CD14-positive monocyte (primary cell): ENCODE measurements around the gene PARVB. TPM values are rescaled to one million over a fixed set of nuclear protein-coding genes. Genes with fewer than 3 reads are reported as not detected.

Experiments used
- DNase-seq, 3 donors: peaks; one replicate each; pipeline ENCODE4 v3.0.0-alpha.2; 2011 to 2022
- H2AFZ ChIP-seq: 2 replicates; pipeline ENCODE4 v1.6.0; 2012; ENCODE audit warnings: mild to moderate bottlenecking, low read depth, low read length, inconsistent platforms; ENCODE audit not compliant: insufficient read depth, poor library complexity, severe bottlenecking
- H3K27ac ChIP-seq, 2 donors: 1 replicate in 1 of 2; 2 replicates in 1 of 2; pipeline ENCODE4 v1.5.1; 2012 to 2013; ENCODE audit warnings: low read length in 2 of 2, control low read depth in 1 of 2, inconsistent platforms in 1 of 2, low read depth in 1 of 2, mild to moderate bottlenecking in 1 of 2
- H3K27me3 ChIP-seq, 2 donors: one replicate each; pipeline versions ENCODE4 v1.6.0 to v1.6.1; 2011 to 2013; ENCODE audit warnings: low read length in 2 of 2; ENCODE audit not compliant: control insufficient read depth in 2 of 2, insufficient read depth in 2 of 2
- H3K36me3 ChIP-seq, 2 donors: replicated peaks in 1 of 2; 1 replicate in 1 of 2; 2 replicates in 1 of 2; pipeline versions ENCODE4 v1.5.1 to v1.6.1; 2012 to 2013; ENCODE audit warnings: low read length in 2 of 2, control low read depth in 1 of 2, inconsistent platforms in 1 of 2, mild to moderate bottlenecking in 1 of 2; ENCODE audit not compliant: insufficient read depth in 2 of 2, control insufficient read depth in 1 of 2
- H3K4me1 ChIP-seq, 2 donors: 1 replicate in 1 of 2; 2 replicates in 1 of 2; pipeline versions ENCODE4 v1.5.1 to v1.6.1; 2012 to 2013; ENCODE audit warnings: low read length in 2 of 2, control low read depth in 1 of 2, inconsistent platforms in 1 of 2, mild to moderate bottlenecking in 1 of 2, moderate library complexity in 1 of 2; ENCODE audit not compliant: insufficient read depth in 2 of 2, control insufficient read depth in 1 of 2
- H3K4me2 ChIP-seq: replicated peaks from 2 replicates; pipeline ENCODE3; 2012; ENCODE audit warnings: low read length, moderate library complexity, mild to moderate bottlenecking; ENCODE audit not compliant: poor library complexity, severe bottlenecking; ENCODE audit errors: extremely low read depth
- H3K4me3 ChIP-seq, 3 experiments: fragments of 200-600 bp in 1 of 3; sonication (generic) in 1 of 3; replicated peaks in 1 of 3; 1 replicate in 2 of 3; 2 replicates in 1 of 3; pipeline ENCODE4 v1.5.1; 2011 to 2013; ENCODE audit warnings: low read length in 3 of 3, mild to moderate bottlenecking in 3 of 3, control low read depth in 2 of 3, low read depth in 2 of 3, inconsistent platforms in 1 of 3, moderate library complexity in 1 of 3
- H3K79me2 ChIP-seq: 2 replicates; pipeline ENCODE4 v1.6.0; 2012; ENCODE audit warnings: mild to moderate bottlenecking, control low read depth, inconsistent platforms, low read length, moderate library complexity; ENCODE audit not compliant: insufficient read depth
- H3K9ac ChIP-seq: 2 replicates; pipeline ENCODE4 v1.6.0; 2017; ENCODE audit warnings: low read length, mild to moderate bottlenecking; ENCODE audit not compliant: insufficient read depth, poor library complexity, severe bottlenecking
- H3K9me3 ChIP-seq, 2 donors: replicated peaks in 1 of 2; 1 replicate in 1 of 2; 2 replicates in 1 of 2; pipeline versions ENCODE4 v1.5.1 to v1.6.1; 2012 to 2013; ENCODE audit warnings: low read length in 2 of 2, control low read depth in 1 of 2; ENCODE audit not compliant: control insufficient read depth in 1 of 2, insufficient read depth in 1 of 2
- H4K20me1 ChIP-seq: 2 replicates; pipeline ENCODE4 v1.6.0; 2012; ENCODE audit warnings: mild to moderate bottlenecking, low read length, control low read depth, moderate library complexity; ENCODE audit not compliant: insufficient read depth
- H3K27ac Mint-ChIP-seq, 7 donors: one replicate each; pipeline ENCODE4 v1.8.0; 2020; ENCODE audit warnings: mild to moderate bottlenecking in 7 of 7, mixed read lengths in 7 of 7, moderate library complexity in 6 of 7, inconsistent platforms in 2 of 7
- H3K27me3 Mint-ChIP-seq, 3 donors: one replicate each; pipeline ENCODE4 v1.8.0; 2021 to 2022; ENCODE audit warnings: low read depth in 3 of 3, mild to moderate bottlenecking in 3 of 3, mixed read lengths in 3 of 3, moderate library complexity in 3 of 3, inconsistent platforms in 1 of 3
- H3K36me3 Mint-ChIP-seq, 2 donors: one replicate each; pipeline ENCODE4 v1.8.0; 2020; ENCODE audit warnings: mixed read lengths in 2 of 2, inconsistent platforms in 1 of 2, mild to moderate bottlenecking in 1 of 2
- H3K4me1 Mint-ChIP-seq: one replicate; pipeline ENCODE4 v1.8.0; 2020; ENCODE audit warnings: mild to moderate bottlenecking, mixed read lengths
- H3K4me3 Mint-ChIP-seq, 2 donors: one replicate each; pipeline ENCODE4 v1.8.0; 2020; ENCODE audit warnings: mild to moderate bottlenecking in 2 of 2, mixed read lengths in 2 of 2, moderate library complexity in 1 of 2
- H3K9me3 Mint-ChIP-seq, 7 donors: one replicate each; pipeline ENCODE4 v1.8.0; 2020 to 2022; ENCODE audit warnings: mixed read lengths in 7 of 7, mild to moderate bottlenecking in 6 of 7, moderate library complexity in 6 of 7, inconsistent platforms in 2 of 7
- WGBS: methylation state at CpG from one replicate; pipeline ENCODE4 v1.1.5; 2013; ENCODE audit warnings: missing lambda C conversion rate; ENCODE audit not compliant: insufficient coverage; 5-methylcytosine and 5-hydroxymethylcytosine counted together
- intact Hi-C, 2 donors: fragments of 100-400 bp; cut with micrococcal nuclease; formaldehyde crosslinking; loops; one replicate each; pipeline versions ENCODE4 v1.15.0 to v1.15.1; 2023
- polyA plus RNA-seq, 3 donors: library from polyadenylated mRNA; depleted of rRNA in 1 of 3; unstranded in 2 of 3; stranded (reverse) in 1 of 3; fragments of 300-500 nt in 2 of 3; fragments of >200 nt in 1 of 3; fragmentation: Illumina TruSeq in 2 of 3; gene quantifications; 1 replicate in 2 of 3; 2 replicates in 1 of 3; pipeline ENCODE4 v1.2.3, GENCODE V29; 2012 to 2021
- TF ChIP-seq, protein P1 (sequence below): fragments of 200-600 bp; IDR thresholded peaks from one replicate; pipeline ENCODE4 v1.8.0; 2022; ENCODE audit warnings: antibody characterized with exemption, mild to moderate bottlenecking

PARVB gene
- polyA plus RNA-seq, 3 donors: 13.4 to 38.5 (median 17.9) TPM

DNA sequence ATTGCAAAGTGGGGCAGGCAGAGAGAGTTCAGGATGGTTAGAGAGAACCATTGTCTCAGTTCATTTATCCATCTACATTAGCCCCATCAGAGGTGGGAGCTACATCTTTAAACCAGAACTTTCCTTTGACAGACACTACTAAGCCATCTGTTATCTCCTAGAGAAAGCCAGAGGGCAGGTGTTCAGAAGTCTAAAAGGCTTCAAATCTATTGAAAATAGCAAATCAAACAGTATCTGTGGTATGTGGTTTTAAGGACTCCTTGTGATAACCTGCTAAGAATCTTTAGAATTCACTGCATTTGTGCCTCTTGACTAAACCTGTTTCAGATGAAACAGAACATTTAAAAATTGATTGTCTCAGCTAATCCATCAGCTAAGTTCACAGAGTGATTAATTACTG is 112.7 kb downstream of the PARVB start:
- Mint-ChIP-seq H3K4me3 (no peak overlapping the region), H3K27me3 (peaks cover 0 to 3% (median 2%) of the 10 kb centered on the region in 3 donors), H3K36me3 (peaks cover 82 to 84% of the 10 kb centered on the region in 2 donors), H3K4me1 (peaks cover 5% of the 10 kb centered on the region), H3K9me3 (peaks cover 16 to 29% (median 21%) of the 10 kb centered on the region in 7 donors), H3K27ac (peak overlapping the region in 1 of 7 donors; percentile 58)
- DNase-seq: no peak
- no peaks in the 10 kb centered on the region for H3K27me3 ChIP-seq
- no peak overlapping the region for H2AFZ ChIP-seq
- H3K4me3 ChIP-seq: no peak overlapping the region
- peaks cover 22 to 23% of the 10 kb centered on the region in 2 donors for H3K9me3 ChIP-seq
- H3K79me2 ChIP-seq: no peaks in the 10 kb centered on the region
- intact Hi-C loops: no loop called here
- H3K36me3 ChIP-seq: peaks cover 57 to 89% of the 10 kb centered on the region in 2 donors
- no peak overlapping the region for H3K4me2 ChIP-seq
- H3K9ac ChIP-seq: no peak overlapping the region
- H3K4me1 ChIP-seq: no peaks in the 10 kb centered on the region
- H3K27ac ChIP-seq: no peak overlapping the region
- TF ChIP-seq, protein P1, sequence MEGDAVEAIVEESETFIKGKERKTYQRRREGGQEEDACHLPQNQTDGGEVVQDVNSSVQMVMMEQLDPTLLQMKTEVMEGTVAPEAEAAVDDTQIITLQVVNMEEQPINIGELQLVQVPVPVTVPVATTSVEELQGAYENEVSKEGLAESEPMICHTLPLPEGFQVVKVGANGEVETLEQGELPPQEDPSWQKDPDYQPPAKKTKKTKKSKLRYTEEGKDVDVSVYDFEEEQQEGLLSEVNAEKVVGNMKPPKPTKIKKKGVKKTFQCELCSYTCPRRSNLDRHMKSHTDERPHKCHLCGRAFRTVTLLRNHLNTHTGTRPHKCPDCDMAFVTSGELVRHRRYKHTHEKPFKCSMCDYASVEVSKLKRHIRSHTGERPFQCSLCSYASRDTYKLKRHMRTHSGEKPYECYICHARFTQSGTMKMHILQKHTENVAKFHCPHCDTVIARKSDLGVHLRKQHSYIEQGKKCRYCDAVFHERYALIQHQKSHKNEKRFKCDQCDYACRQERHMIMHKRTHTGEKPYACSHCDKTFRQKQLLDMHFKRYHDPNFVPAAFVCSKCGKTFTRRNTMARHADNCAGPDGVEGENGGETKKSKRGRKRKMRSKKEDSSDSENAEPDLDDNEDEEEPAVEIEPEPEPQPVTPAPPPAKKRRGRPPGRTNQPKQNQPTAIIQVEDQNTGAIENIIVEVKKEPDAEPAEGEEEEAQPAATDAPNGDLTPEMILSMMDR: no peak
- no peaks in the 10 kb centered on the region for H4K20me1 ChIP-seq

DNA sequence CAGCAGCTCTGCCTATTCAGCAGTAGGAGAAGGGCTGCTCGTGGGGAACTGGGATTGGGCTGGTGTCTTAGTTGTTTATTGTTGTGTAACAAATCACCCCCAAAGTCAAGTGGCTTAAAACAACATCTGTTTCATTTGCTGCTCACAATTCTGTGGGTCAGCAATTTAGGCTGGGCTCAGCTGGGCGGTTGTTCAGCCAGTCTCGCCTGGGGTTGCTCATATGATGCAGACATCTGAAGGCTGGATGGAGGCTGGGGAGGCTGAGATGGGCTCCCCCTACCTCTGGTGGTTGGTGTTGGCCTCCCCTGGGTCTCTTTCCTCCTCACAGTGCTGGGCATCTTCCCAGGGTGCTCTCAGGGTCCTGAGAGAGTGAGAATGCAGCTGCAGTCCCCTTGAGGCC is 113.3 kb downstream of the PARVB start:
- Histone ChIP-seq H3K4me1 (no peaks in the 10 kb centered on the region), H4K20me1 (no peaks in the 10 kb centered on the region), H3K4me2 (no peak overlapping the region), H3K9me3 (peaks cover 22 to 23% of the 10 kb centered on the region in 2 donors), H3K9ac (no peak overlapping the region), H3K4me3 (no peak overlapping the region), H3K27ac (no peak overlapping the region), H3K27me3 (no peaks in the 10 kb centered on the region), H3K79me2 (no peaks in the 10 kb centered on the region), H3K36me3 (peaks cover 51 to 84% of the 10 kb centered on the region in 2 donors), H2AFZ (no peak overlapping the region)
- intact Hi-C loops: no loop called here
- peaks cover 79 to 83% of the 10 kb centered on the region in 2 donors for H3K36me3 Mint-ChIP-seq
- peaks cover 16 to 29% (median 21%) of the 10 kb centered on the region in 7 donors for H3K9me3 Mint-ChIP-seq
- peak overlapping the region in 1 of 7 donors; percentile 8 for H3K27ac Mint-ChIP-seq
- H3K27me3 Mint-ChIP-seq: peaks cover 0 to 2% (median 2%) of the 10 kb centered on the region in 3 donors
- TF ChIP-seq, protein P1: no peak
- no peak overlapping the region for H3K4me3 Mint-ChIP-seq
- WGBS: 100% methylated on average over 2 of the region's 3 CpGs
- no peak for DNase-seq
- peaks cover 5% of the 10 kb centered on the region for H3K4me1 Mint-ChIP-seq
